Heart right ventricle (tissue), 16 donors: ENCODE data around the gene MIGA2. TPM values are rescaled to one million over a fixed set of nuclear protein-coding genes. Genes with fewer than 3 reads are reported as not detected.

Experiments used
- ATAC-seq, 8 donors: fragments of 200-7000 bp; cut with Tn5 transposase; one replicate each; pipeline ENCODE4 v1.9.1; 2020; ENCODE audit warnings: mild to moderate bottlenecking in 8 of 8, moderate library complexity in 8 of 8, moderate number of reproducible peaks in 1 of 8
- DNase-seq, 2 donors: peaks; one replicate each; pipeline ENCODE4 v3.0.0-alpha.2; 2020
- H3K27ac ChIP-seq, 10 donors: fragments of 200-600 bp; sonication (generic) in 2 of 10; one replicate each; pipeline versions ENCODE4 v1.5.0 to v1.8.0; 2020 to 2022; ENCODE audit warnings: mild to moderate bottlenecking in 3 of 10
- H3K27me3 ChIP-seq, 7 donors: fragments of 200-600 bp; one replicate each; pipeline ENCODE4 v1.8.0; 2021 to 2022; ENCODE audit warnings: mild to moderate bottlenecking in 2 of 7
- H3K36me3 ChIP-seq, 9 donors: fragments of 200-600 bp; sonication (generic) in 1 of 9; one replicate each; pipeline versions ENCODE4 v1.5.0 to v1.8.0; 2020 to 2022; ENCODE audit warnings: mild to moderate bottlenecking in 2 of 9
- H3K4me1 ChIP-seq, 9 donors: fragments of 200-600 bp; sonication (generic) in 1 of 9; one replicate each; pipeline versions ENCODE4 v1.5.0 to v1.8.0; 2020 to 2022; ENCODE audit warnings: mild to moderate bottlenecking in 4 of 9
- H3K4me3 ChIP-seq, 10 donors: fragments of 200-600 bp; sonication (generic) in 2 of 10; one replicate each; pipeline versions ENCODE4 v1.5.0 to v1.8.0; 2020 to 2022; ENCODE audit warnings: mild to moderate bottlenecking in 7 of 10, moderate library complexity in 2 of 10
- H3K9me3 ChIP-seq, 11 donors: fragments of 200-600 bp in 10 of 11; sonication (generic) in 2 of 11; one replicate each; pipeline versions ENCODE4 v1.5.0 to v1.8.0; 2013 to 2022; ENCODE audit warnings: mild to moderate bottlenecking in 2 of 11, control low read depth in 1 of 11, moderate library complexity in 1 of 11
- CTCF ChIP-seq, 9 donors: fragments of 200-600 bp; sonication (generic) in 2 of 9; IDR thresholded peaks; one replicate each; pipeline versions ENCODE4 v1.5.0 to v1.8.0; 2021 to 2022; ENCODE audit warnings: antibody characterized with exemption in 9 of 9, mild to moderate bottlenecking in 5 of 9, moderate library complexity in 1 of 9
- WGBS, 2 donors: extraction: QIAGEN DNeasy Blood & Tissue Kit; methylation state at CpG; one replicate each; pipeline ENCODE4 v1.1.7; 2013; ENCODE audit warnings: inconsistent platforms in 1 of 2; 5-methylcytosine and 5-hydroxymethylcytosine counted together
- intact Hi-C, 10 donors: fragments of 100-400 bp; cut with DNase I; formaldehyde crosslinking; loops; one replicate each; pipeline versions ENCODE4 v1.11.1 to v1.14.2; 2022
- polyA plus RNA-seq, 2 donors: library from polyadenylated mRNA; stranded (reverse); fragments of 200-250 nt; gene quantifications; one replicate each; pipeline ENCODE4 v1.2.3, GENCODE V29; 2013
- total RNA-seq, 10 donors: library from RNA; stranded (reverse); fragmentation: NEBNext Ultra II Directional in 3 of 10; extraction: Animal tissue kit (Norgen Biotek cat#: 25700) in 3 of 10; gene quantifications; one replicate each; pipeline versions ENCODE4 v1.2.1 to v1.2.4, GENCODE V29; 2021 to 2023
- donor health status: Arrhythmogenic right ventricular cardiomyopathy.
- donor health status: ischemic (EF 13 %, LVEDD 7.1; RV severe dilation, severe dysfunction).
- donor health status: healthy with polysubstance abuse.
- donor health status: DM: no; HTN: yes; CAD: no.
- donor health status: DM: no; HTN: no; CAD: no.
- donor health status: ischemic (EF 25% LVEDD 6.9; RV normal size, moderate dysfunction).
- donor health status: ischemic (EF 25% LVEDD 5.7; RV mildly dilated, moderate dysfunction).
- donor health status: healthy.
- donor health status: DM: yes; HTN: yes; CAD: no.
- donor health status: Ischemic cardiomyopathy.
- donor health status: ischemic (EF 35%, LVEDD 5.7; RV mildly dilated, moderate dysfunction).
- donor health status: nonischemic (EF 11% LVEDD 7.7; RV severe dilation, severe dysfunction).
- donor health status: DM: yes; HTN: yes; CAD: no.
- donor health status: PGD.
- donor health status: ischemic (EF 29% LVEDD 5.4; RV normal size, mild dysfunction).
- donor health status: nonischemic (EF 23%, LVEDD 6.1; RV moderate dilation, normal function).

The MIGA2 gene
- total and polyA plus RNA-seq, 12 donors: 30.4 to 46.0 (median 35.9) TPM

GRCh38 chr9:129069862-129070641, 33.6 kb downstream of the MIGA2 start:
- DNase-seq (no peak), ATAC-seq (peak in 7 of 8 donors; percentile 4 to 36 (median 10))
- peak overlapping the region in 9 of 10 donors; percentile 38 to 94 (median 88) for H3K27ac ChIP-seq
- TF ChIP-seq CTCF (IDR thresholded peaks at IDR 0.05): peak in 1 of 9 donors; percentile 1
- WGBS, 2 donors: 84 to 87% methylated on average over 25 to 26 of the region's 26 CpGs
- H3K27me3 ChIP-seq: no peaks in the 10 kb centered on the region
- no peaks in the 10 kb centered on the region for H3K9me3 ChIP-seq
- H3K4me1 ChIP-seq: peaks cover 0 to 23% (median 14%) of the 10 kb centered on the region in 9 donors
- H3K36me3 ChIP-seq: peaks cover 0 to 61% (median 19%) of the 10 kb centered on the region in 9 donors
- no peak overlapping the region for H3K4me3 ChIP-seq
- intact Hi-C loops: no loop called here

GRCh38 chr9:129070696-129071525, 34.5 kb downstream of the MIGA2 start:
- ATAC-seq: no peak
- intact Hi-C loops: no loop called here
- no peaks in the 10 kb centered on the region for H3K27me3 ChIP-seq
- H3K36me3 ChIP-seq: peaks cover 0 to 52% (median 12%) of the 10 kb centered on the region in 9 donors
- H3K4me3 ChIP-seq: no peak overlapping the region
- no peak for TF ChIP-seq CTCF (IDR thresholded peaks at IDR 0.05)
- H3K9me3 ChIP-seq: no peaks in the 10 kb centered on the region
- H3K4me1 ChIP-seq: peaks cover 0 to 23% (median 14%) of the 10 kb centered on the region in 9 donors
- 70 to 81% methylated on average over 21 of the region's 21 CpGs for WGBS, 2 donors
- DNase-seq: no peak
- H3K27ac ChIP-seq: peak overlapping the region in 3 of 10 donors; percentile 38 to 89 (median 88)

- ATAC-seq (no peak), DNase-seq (no peak)
- Histone ChIP-seq H3K27me3 (no peaks in the 10 kb centered on the region), H3K36me3 (peaks cover 0 to 47% (median 12%) of the 10 kb centered on the region in 9 donors), H3K27ac (no peak overlapping the region), H3K4me3 (no peak overlapping the region), H3K9me3 (no peaks in the 10 kb centered on the region), H3K4me1 (peaks cover 0 to 23% (median 14%) of the 10 kb centered on the region in 9 donors)
- TF ChIP-seq CTCF (IDR thresholded peaks at IDR 0.05): no peak
- 67 to 72% methylated on average over 10 of the region's 10 CpGs for WGBS, 2 donors
- intact Hi-C loops: no loop called here
Measured at GRCh38 chr9:129071526-129072126, 35.2 kb downstream of the MIGA2 start.

- Histone ChIP-seq H3K27ac (no peak overlapping the region), H3K9me3 (no peaks in the 10 kb centered on the region), H3K4me1 (peaks cover 0 to 23% (median 14%) of the 10 kb centered on the region in 9 donors), H3K4me3 (no peak overlapping the region), H3K36me3 (peaks cover 0 to 42% (median 12%) of the 10 kb centered on the region in 9 donors), H3K27me3 (no peaks in the 10 kb centered on the region)
- intact Hi-C loops: no loop called here
- 60 to 61% methylated on average over 9 of the region's 9 CpGs for WGBS, 2 donors
- TF ChIP-seq CTCF (IDR thresholded peaks at IDR 0.05): no peak
- no peak for DNase-seq
- ATAC-seq: no peak
Measured at GRCh38 chr9:129072171-129072570, 35.7 kb downstream of the MIGA2 start.
